Measurements from ENCODE around the gene ERVMER34-1.

DNA sequence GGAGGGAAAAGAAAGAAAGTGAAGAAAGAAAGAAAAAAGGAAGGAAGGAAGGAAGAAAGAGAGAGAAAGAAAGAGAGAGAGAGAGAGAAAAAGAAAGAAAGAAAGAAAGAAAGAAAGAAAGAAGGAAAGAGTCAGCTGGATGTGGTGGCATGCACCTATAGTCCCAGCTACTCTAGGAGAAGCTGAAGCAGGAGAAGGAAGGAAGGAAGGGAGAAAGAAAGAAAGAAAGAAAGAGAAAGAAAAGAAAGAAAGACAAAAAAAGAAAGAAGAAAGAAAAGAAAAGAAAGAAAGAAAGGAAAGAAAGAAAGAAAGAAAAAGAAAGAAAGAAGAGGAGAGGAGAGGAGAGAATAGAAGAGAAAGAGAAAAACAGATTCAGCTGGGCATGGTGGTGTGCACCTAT, 44.3 kb upstream of the ERVMER34-1 start:
- TF ChIP-seq EP300 (IDR thresholded peaks at IDR 0.05) (no peak), POLR2A (IDR thresholded peaks at IDR 0.05) (no peak)
- TF ChIP-seq, protein P1, sequence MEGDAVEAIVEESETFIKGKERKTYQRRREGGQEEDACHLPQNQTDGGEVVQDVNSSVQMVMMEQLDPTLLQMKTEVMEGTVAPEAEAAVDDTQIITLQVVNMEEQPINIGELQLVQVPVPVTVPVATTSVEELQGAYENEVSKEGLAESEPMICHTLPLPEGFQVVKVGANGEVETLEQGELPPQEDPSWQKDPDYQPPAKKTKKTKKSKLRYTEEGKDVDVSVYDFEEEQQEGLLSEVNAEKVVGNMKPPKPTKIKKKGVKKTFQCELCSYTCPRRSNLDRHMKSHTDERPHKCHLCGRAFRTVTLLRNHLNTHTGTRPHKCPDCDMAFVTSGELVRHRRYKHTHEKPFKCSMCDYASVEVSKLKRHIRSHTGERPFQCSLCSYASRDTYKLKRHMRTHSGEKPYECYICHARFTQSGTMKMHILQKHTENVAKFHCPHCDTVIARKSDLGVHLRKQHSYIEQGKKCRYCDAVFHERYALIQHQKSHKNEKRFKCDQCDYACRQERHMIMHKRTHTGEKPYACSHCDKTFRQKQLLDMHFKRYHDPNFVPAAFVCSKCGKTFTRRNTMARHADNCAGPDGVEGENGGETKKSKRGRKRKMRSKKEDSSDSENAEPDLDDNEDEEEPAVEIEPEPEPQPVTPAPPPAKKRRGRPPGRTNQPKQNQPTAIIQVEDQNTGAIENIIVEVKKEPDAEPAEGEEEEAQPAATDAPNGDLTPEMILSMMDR (IDR thresholded peaks at IDR 0.05): no peak

All from ovary (tissue), 3 donors.